ENCODE measurements around the gene ZBED2.
"Not testable (repeated sequence)": the region's sequence is repeated elsewhere in the genome, so short reads cannot be mapped to it uniquely, and the experiment has no call there.

Gene ZBED2
- total RNA-seq: 0 to 1,062 (median 6.7) reads per million in 9 experiments

GRCh38 chr3:111595232-111595631 lies at the start of gene ZBED2:
Gene ZBED2 (minus strand): TSS chr3:111595346. CDS start chr3:111594201, 1,145 bp downstream.
- ATAC-seq (replicated peaks): no peak
- peaks cover 21 to 55% of the 10 kb centered on the region in 2 donors for H3K4me1 Mint-ChIP-seq (ENCODE audit: low read depth in 2 of 2)
- H3K27ac Mint-ChIP-seq: peak within 1 kb of the TSS; percentile 86
- no peak for DNase-seq
- H3K36me3 Mint-ChIP-seq (ENCODE audit: insufficient read depth): peaks cover 24% of the 10 kb centered on the region
- peak within 1 kb of the TSS in 1 of 2 donors; percentile 43 for H3K4me3 Mint-ChIP-seq
- no peaks in the 10 kb centered on the region for H3K9me3 Mint-ChIP-seq
- no peaks in the 10 kb centered on the region for H3K27me3 Mint-ChIP-seq

GRCh38 chr3:111639316-111639715 lies 44.2 kb upstream of the ZBED2 start:
- Mint-ChIP-seq H3K4me1 (ENCODE audit: low read depth in 2 of 2) (peaks cover 0 to 6% of the 10 kb centered on the region in 2 donors), H3K36me3 (ENCODE audit: insufficient read depth) (peaks cover 35% of the 10 kb centered on the region)
- no peak for ATAC-seq (replicated peaks)

GRCh38 chr3:111636366-111636885 lies 41.3 kb upstream of the ZBED2 start:
- Mint-ChIP-seq H3K4me1 (ENCODE audit: low read depth in 2 of 2) (peaks cover 0 to 6% of the 10 kb centered on the region in 2 donors), H3K36me3 (ENCODE audit: insufficient read depth) (peaks cover 39% of the 10 kb centered on the region), H3K9me3 (peaks cover 4 to 15% of the 10 kb centered on the region in 2 donors), H3K27me3 (no peaks in the 10 kb centered on the region), H3K27ac (no peak overlapping the region), H3K4me3 (no peak overlapping the region)
- DNase-seq (no peak), ATAC-seq (replicated peaks) (no peak)

More at GRCh38 chr3:111639316-111639715, 44.2 kb upstream of the ZBED2 start:
- Mint-ChIP-seq H3K27me3 (no peaks in the 10 kb centered on the region), H3K9me3 (peaks cover 1 to 23% of the 10 kb centered on the region in 2 donors), H3K27ac (peak overlapping the region in 1 of 2 donors; percentile 72), H3K4me3 (no peak overlapping the region)
- no peak for DNase-seq

GRCh38 chr3:111635403-111635802 lies 40.3 kb upstream of the ZBED2 start:
- DNase-seq (no peak), ATAC-seq (replicated peaks) (no peak)
- peak overlapping the region in 1 of 2 donors; percentile 20 for H3K27ac Mint-ChIP-seq
- H3K9me3 Mint-ChIP-seq: peaks cover 4 to 7% of the 10 kb centered on the region in 2 donors
- no peak overlapping the region for H3K4me3 Mint-ChIP-seq
- H3K4me1 Mint-ChIP-seq (ENCODE audit: low read depth in 2 of 2): peaks cover 0 to 3% of the 10 kb centered on the region in 2 donors
- H3K27me3 Mint-ChIP-seq: no peaks in the 10 kb centered on the region
- H3K36me3 Mint-ChIP-seq (ENCODE audit: insufficient read depth): peaks cover 37% of the 10 kb centered on the region

GRCh38 chr3:111630638-111631037 lies 35.5 kb upstream of the ZBED2 start:
- not testable (repeated sequence) for H3K4me3 Mint-ChIP-seq; ATAC-seq (replicated peaks); H3K27me3 Mint-ChIP-seq; DNase-seq
- Mint-ChIP-seq H3K36me3 (ENCODE audit: insufficient read depth) (peaks cover 29% of the 10 kb centered on the region), H3K4me1 (ENCODE audit: low read depth in 2 of 2) (peaks cover 2 to 13% of the 10 kb centered on the region in 2 donors), H3K9me3 (peaks cover 9 to 23% of the 10 kb centered on the region in 2 donors), H3K27ac (peak overlapping the region; percentile 20 to 77)

- ATAC-seq (replicated peaks); H3K4me3 Mint-ChIP-seq; H3K27me3 Mint-ChIP-seq; H3K27ac Mint-ChIP-seq; DNase-seq: not testable (repeated sequence)
- Mint-ChIP-seq H3K36me3 (ENCODE audit: insufficient read depth) (peaks cover 44% of the 10 kb centered on the region), H3K4me1 (ENCODE audit: low read depth in 2 of 2) (peaks cover 2 to 13% of the 10 kb centered on the region in 2 donors), H3K9me3 (peaks cover 9 to 23% of the 10 kb centered on the region in 2 donors)
These were observed 33.9 kb upstream of the ZBED2 start for GRCh38 chr3:111629018-111629417.

- peaks cover 2 to 13% of the 10 kb centered on the region in 2 donors for H3K4me1 Mint-ChIP-seq (ENCODE audit: low read depth in 2 of 2)
- peaks cover 9 to 23% of the 10 kb centered on the region in 2 donors for H3K9me3 Mint-ChIP-seq
- DNase-seq: no peak
- no peak overlapping the region for H3K4me3 Mint-ChIP-seq
- H3K27me3 Mint-ChIP-seq: no peaks in the 10 kb centered on the region
- ATAC-seq (replicated peaks): no peak
- no peak overlapping the region for H3K27ac Mint-ChIP-seq
- H3K36me3 Mint-ChIP-seq (ENCODE audit: insufficient read depth): peaks cover 46% of the 10 kb centered on the region
These were observed 31.9 kb upstream of the ZBED2 start for GRCh38 chr3:111627092-111627491.

- H3K9me3 Mint-ChIP-seq: no peaks in the 10 kb centered on the region
- peaks cover 13 to 16% of the 10 kb centered on the region in 2 donors for H3K4me1 Mint-ChIP-seq (ENCODE audit: low read depth in 2 of 2)
- no peak for ATAC-seq (replicated peaks)
- H3K36me3 Mint-ChIP-seq (ENCODE audit: insufficient read depth): peaks cover 50% of the 10 kb centered on the region
- no peak overlapping the region for H3K27ac Mint-ChIP-seq
- no peaks in the 10 kb centered on the region for H3K27me3 Mint-ChIP-seq
- no peak overlapping the region for H3K4me3 Mint-ChIP-seq
- DNase-seq: no peak
These were observed 26.4 kb upstream of the ZBED2 start for GRCh38 chr3:111621535-111621934.

GRCh38 chr3:111619833-111620232 lies 24.7 kb upstream of the ZBED2 start:
- H3K27ac Mint-ChIP-seq: peak overlapping the region; percentile 83 to 99
- no peaks in the 10 kb centered on the region for H3K9me3 Mint-ChIP-seq
- no peaks in the 10 kb centered on the region for H3K27me3 Mint-ChIP-seq
- ATAC-seq (replicated peaks) (no peak), DNase-seq (no peak)
- H3K36me3 Mint-ChIP-seq (ENCODE audit: insufficient read depth): peaks cover 43% of the 10 kb centered on the region
- H3K4me3 Mint-ChIP-seq: no peak overlapping the region
- peaks cover 30 to 31% of the 10 kb centered on the region in 2 donors for H3K4me1 Mint-ChIP-seq (ENCODE audit: low read depth in 2 of 2)

- H3K27ac Mint-ChIP-seq: peak overlapping the region; percentile 83 to 99
- DNase-seq (no peak), ATAC-seq (replicated peaks) (no peak)
- no peak overlapping the region for H3K4me3 Mint-ChIP-seq
- H3K36me3 Mint-ChIP-seq (ENCODE audit: insufficient read depth): peaks cover 34% of the 10 kb centered on the region
- peaks cover 36 to 39% of the 10 kb centered on the region in 2 donors for H3K4me1 Mint-ChIP-seq (ENCODE audit: low read depth in 2 of 2)
- no peaks in the 10 kb centered on the region for H3K27me3 Mint-ChIP-seq
- no peaks in the 10 kb centered on the region for H3K9me3 Mint-ChIP-seq
These were observed 23.8 kb upstream of the ZBED2 start for GRCh38 chr3:111618945-111619344.

GRCh38 chr3:111617912-111618601 lies 22.9 kb upstream of the ZBED2 start:
- peak overlapping the region; percentile 97 to 99 for H3K27ac Mint-ChIP-seq
- no peaks in the 10 kb centered on the region for H3K27me3 Mint-ChIP-seq
- H3K9me3 Mint-ChIP-seq: no peaks in the 10 kb centered on the region
- no peak for ATAC-seq (replicated peaks)
- DNase-seq: no peak
- peaks cover 29% of the 10 kb centered on the region for H3K36me3 Mint-ChIP-seq (ENCODE audit: insufficient read depth)
- H3K4me3 Mint-ChIP-seq: no peak overlapping the region
- peaks cover 41 to 43% of the 10 kb centered on the region in 2 donors for H3K4me1 Mint-ChIP-seq (ENCODE audit: low read depth in 2 of 2)

- H3K27ac Mint-ChIP-seq: peak overlapping the region; percentile 97 to 99
- no peaks in the 10 kb centered on the region for H3K27me3 Mint-ChIP-seq
- no peaks in the 10 kb centered on the region for H3K9me3 Mint-ChIP-seq
- H3K4me3 Mint-ChIP-seq: no peak overlapping the region
- DNase-seq: no peak
- peaks cover 29% of the 10 kb centered on the region for H3K36me3 Mint-ChIP-seq (ENCODE audit: insufficient read depth)
- peaks cover 41 to 43% of the 10 kb centered on the region in 2 donors for H3K4me1 Mint-ChIP-seq (ENCODE audit: low read depth in 2 of 2)
- ATAC-seq (replicated peaks): no peak
These were observed 22.3 kb upstream of the ZBED2 start for GRCh38 chr3:111617406-111617805.

- peak overlapping the region; percentile 43 to 61 for H3K4me3 Mint-ChIP-seq
- peak overlapping the region; percentile 97 to 99 for H3K27ac Mint-ChIP-seq
- no peaks in the 10 kb centered on the region for H3K9me3 Mint-ChIP-seq
- DNase-seq: peak; percentile 40 to 58 (median 49)
- peaks cover 29% of the 10 kb centered on the region for H3K36me3 Mint-ChIP-seq (ENCODE audit: insufficient read depth)
- peaks cover 41 to 50% of the 10 kb centered on the region in 2 donors for H3K4me1 Mint-ChIP-seq (ENCODE audit: low read depth in 2 of 2)
- peak; percentile 94 for ATAC-seq (replicated peaks)
- no peaks in the 10 kb centered on the region for H3K27me3 Mint-ChIP-seq
These were observed 21.4 kb upstream of the ZBED2 start for GRCh38 chr3:111616417-111617105.
